IMR-90 (cell line): ENCODE data around the gene RNFT2. TPM values are rescaled to one million over a fixed set of nuclear protein-coding genes. Genes with fewer than 3 reads are reported as not detected.

Experiments
- ATAC-seq: fragments of 200-7000 bp; cut with Tn5 transposase; 2 replicates; pipeline ENCODE4 v1.9.1; 2020; ENCODE audit warnings: low read depth, mild to moderate bottlenecking, moderate library complexity
- BruUV-seq: library from RNA; stranded (reverse); fragments of 400-500 nt; replicated peaks from 2 replicates; lab custom pipeline; 2021; lab: Mats Ljungman, UMichigan
- CTCF ChIA-PET: fragments of 300-600 bp; formaldehyde crosslinking; extraction: SDS; loops from one replicate; lab custom pipeline; 2021; ENCODE audit warnings: antibody characterized with exemption; lab: Yijun Ruan, JAX
- POLR2A ChIA-PET: fragments of 300-600 bp; sonication (Branson Sonifier 250); formaldehyde crosslinking; loops from one replicate; lab custom pipeline; 2022; ENCODE audit warnings: antibody characterized with exemption; ENCODE audit not compliant: unreplicated experiment; lab: Charles Lee
- DNase-seq: peaks from one replicate; pipeline ENCODE4 v3.0.0; 2013
- H2AFZ ChIP-seq: replicated peaks from 2 replicates; pipeline ENCODE3; 2013; ENCODE audit warnings: low read length, mild to moderate bottlenecking; ENCODE audit not compliant: poor library complexity
- H2AK5ac ChIP-seq: 2 replicates; pipeline ENCODE4 v1.6.1; 2013; ENCODE audit warnings: low read depth, low read length, inconsistent platforms
- H2AK9ac ChIP-seq: replicated peaks from 2 replicates; pipeline ENCODE3; 2013; ENCODE audit warnings: mild to moderate bottlenecking, low read depth, low read length, moderate library complexity; ENCODE audit not compliant: poor library complexity
- H2BK120ac ChIP-seq: 2 replicates; pipeline ENCODE4 v1.6.1; 2013; ENCODE audit warnings: low read depth, low read length, inconsistent platforms
- H2BK15ac ChIP-seq: 3 replicates; pipeline ENCODE4 v1.6.1; 2013; ENCODE audit warnings: low read depth, low read length, inconsistent platforms
- H2BK20ac ChIP-seq: 2 replicates; pipeline ENCODE4 v1.6.1; 2013; ENCODE audit warnings: low read depth, mild to moderate bottlenecking, inconsistent platforms, low read length, moderate library complexity
- H2BK5ac ChIP-seq: 2 replicates; pipeline ENCODE4 v1.6.1; 2013; ENCODE audit warnings: mild to moderate bottlenecking, low read depth, low read length, inconsistent platforms; ENCODE audit not compliant: poor library complexity, severe bottlenecking
- H3K14ac ChIP-seq: replicated peaks from 2 replicates; pipeline ENCODE4 v1.6.1; 2013; ENCODE audit warnings: low read depth, low read length, inconsistent platforms
- H3K18ac ChIP-seq: 2 replicates; pipeline ENCODE4 v1.6.1; 2013; ENCODE audit warnings: low read depth, low read length, control low read depth
- H3K23ac ChIP-seq: 2 replicates; pipeline ENCODE4 v1.6.1; 2013; ENCODE audit warnings: low read depth, low read length, inconsistent platforms
- H3K27ac ChIP-seq: 2 replicates; pipeline ENCODE4 v1.5.1; 2013; ENCODE audit warnings: mild to moderate bottlenecking, control low read depth, low read length; ENCODE audit not compliant: insufficient read depth
- H3K27me3 ChIP-seq: 2 replicates; pipeline ENCODE4 v1.6.1; 2013; ENCODE audit warnings: low read length; ENCODE audit not compliant: control insufficient read depth, insufficient read depth
- H3K36me3 ChIP-seq: 2 replicates; pipeline ENCODE4 v1.6.1; 2013; ENCODE audit warnings: low read length, mixed read lengths; ENCODE audit not compliant: control insufficient read depth, insufficient read depth
- H3K4ac ChIP-seq: 2 replicates; pipeline ENCODE4 v1.6.1; 2013; ENCODE audit warnings: low read depth, low read length, inconsistent platforms
- H3K4me1 ChIP-seq: 2 replicates; pipeline ENCODE4 v1.6.1; 2013; ENCODE audit warnings: low read length, mixed read lengths; ENCODE audit not compliant: control insufficient read depth, insufficient read depth
- H3K4me2 ChIP-seq: 2 replicates; pipeline ENCODE4 v1.6.1; 2013; ENCODE audit warnings: low read depth, mild to moderate bottlenecking, control low read depth, low read length, moderate library complexity
- H3K4me3 ChIP-seq: 2 replicates; pipeline ENCODE4 v1.5.1; 2013; ENCODE audit warnings: low read depth, mild to moderate bottlenecking, control low read depth, low read length, moderate library complexity; ENCODE audit not compliant: insufficient read depth
- H3K56ac ChIP-seq: 2 replicates; pipeline ENCODE4 v1.6.1; 2013; ENCODE audit warnings: low read length, inconsistent platforms; ENCODE audit not compliant: insufficient read depth; ENCODE audit errors: extremely low read depth
- H3K79me1 ChIP-seq, 2 experiments: 2 replicates each; pipeline ENCODE4 v1.6.1; 2013; ENCODE audit warnings: low read length in 2 of 2, inconsistent platforms in 1 of 2, low read depth in 1 of 2
- H3K9ac ChIP-seq: 2 replicates; pipeline ENCODE4 v1.6.1; 2013; ENCODE audit warnings: low read depth, low read length, control low read depth
- H3K9me1 ChIP-seq: 2 replicates; pipeline ENCODE4 v1.6.1; 2013; ENCODE audit warnings: low read length, inconsistent platforms; ENCODE audit not compliant: insufficient read depth
- H3K9me3 ChIP-seq: 2 replicates; pipeline ENCODE4 v1.6.1; 2013; ENCODE audit warnings: low read length; ENCODE audit not compliant: control insufficient read depth, insufficient read depth
- H4K20me1 ChIP-seq: 2 replicates; pipeline ENCODE4 v1.6.1; 2013; ENCODE audit warnings: low read length, inconsistent platforms; ENCODE audit not compliant: insufficient read depth
- H4K5ac ChIP-seq: 2 replicates; pipeline ENCODE4 v1.6.1; 2013; ENCODE audit warnings: mild to moderate bottlenecking, low read depth, low read length, control low read depth
- H4K8ac ChIP-seq, 2 experiments: 2 replicates each; pipeline ENCODE4 v1.6.1; 2013; ENCODE audit warnings: low read depth in 2 of 2, low read length in 2 of 2, control low read depth in 1 of 2, inconsistent platforms in 1 of 2
- H4K91ac ChIP-seq: 2 replicates; pipeline ENCODE4 v1.6.1; 2013; ENCODE audit warnings: low read depth, low read length, inconsistent platforms; ENCODE audit not compliant: insufficient read depth
- FOS ChIP-seq: fragments of 150-350 bp; IDR thresholded peaks from 2 replicates; pipeline ENCODE4 v1.6.1; 2016; ENCODE audit warnings: low read depth, low read length
- WGBS, 2 experiments: methylation state at CpG; one replicate each; pipeline versions ENCODE4 v1.1.5 to v1.1.7; 2013; ENCODE audit warnings: missing lambda C conversion rate in 2 of 2; ENCODE audit not compliant: insufficient read length in 1 of 2; ENCODE audit errors: extremely low coverage in 2 of 2; 5-methylcytosine and 5-hydroxymethylcytosine counted together
- dilution Hi-C: fragments of 300-500 bp; cut with HindIII; formaldehyde crosslinking; loops from one replicate; pipeline ENCODE4 v1.14.3; 2018; ENCODE audit warnings: low sequenced_read_pairs; ENCODE audit not compliant: unreplicated experiment
- in situ Hi-C: fragments of 300-500 bp; cut with MboI; formaldehyde crosslinking; loops from 3 replicates; pipeline ENCODE4 v1.14.3; 2019; ENCODE audit warnings: low sequenced_read_pairs, inconsistent platforms, mixed read lengths
- intact Hi-C: fragments of 100-400 bp; cut with micrococcal nuclease; formaldehyde crosslinking; loops from 2 replicates; pipeline ENCODE4 v1.10.0; 2022
- polyA plus RNA-seq, 3 experiments: library from polyadenylated mRNA; depleted of rRNA; stranded (reverse); fragments of >200 nt; gene quantifications; 2 replicates each; pipeline ENCODE4 v1.2.3, GENCODE V29; 2012; ENCODE audit warnings: low replicate concordance in 1 of 3
- total RNA-seq: library from RNA; depleted of rRNA; stranded (reverse); fragments of >200 nt; gene quantifications from 2 replicates; pipeline ENCODE4 v1.2.3, GENCODE V29; 2012
- TF ChIP-seq, protein P1 (sequence below): conservative IDR thresholded peaks from 2 replicates; pipeline ENCODE4 v1.5.1; 2012; ENCODE audit warnings: mild to moderate bottlenecking, low read depth, low read length, improper control_type of control experiment

Gene RNFT2
- total and polyA plus RNA-seq, 2 of the 4 experiments (the other 2 are of a cell fraction) = 1.6 to 2.3 TPM

DNA sequence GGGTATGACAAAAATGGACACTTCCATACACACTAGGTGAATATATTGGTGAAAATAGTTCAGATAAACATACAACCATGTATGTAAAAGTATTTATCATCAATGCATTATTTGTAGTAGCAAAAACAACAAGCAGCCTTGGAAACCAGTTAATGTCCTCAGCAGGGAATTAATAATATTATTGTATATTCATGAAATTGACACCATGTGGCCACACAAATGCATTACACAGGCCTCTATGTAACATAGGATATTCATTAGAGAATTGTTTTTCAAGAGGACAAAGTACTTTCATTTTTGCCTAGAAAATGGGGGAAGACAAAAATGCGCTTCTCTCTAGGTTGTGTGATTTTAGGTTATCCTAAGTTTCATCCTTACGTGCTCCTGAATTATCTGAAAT is 24.6 kb upstream of the RNFT2 start:
- WGBS, 2 experiments = no CpG with 5 or more reads among the region's 2 CpGs
- no TSS peak for BruUV-seq
- Histone ChIP-seq H4K91ac (no peak overlapping the region), H3K79me1 (peaks cover 6 to 16% of the 10 kb centered on the region in 2 experiments), H3K4me2 (no peak overlapping the region), H2BK15ac (no peak overlapping the region), H4K20me1 (peaks cover 7% of the 10 kb centered on the region; the same call in 1 of the 2 replicates), H3K36me3 (peaks cover 4% of the 10 kb centered on the region), H3K23ac (no peak overlapping the region), H2BK120ac (no peak overlapping the region), H4K8ac (no peak overlapping the region), H3K27me3 (no peaks in the 10 kb centered on the region; the same call in 1 of the 2 replicates), H3K9me3 (no peaks in the 10 kb centered on the region), H3K9me1 (no peaks in the 10 kb centered on the region), H3K4ac (no peak overlapping the region), H2BK5ac (no peak overlapping the region), H3K9ac (no peak overlapping the region), H2BK20ac (no peak overlapping the region), H2AFZ (no peak overlapping the region), H2AK9ac (no peak overlapping the region), H3K4me1 (peaks cover 3% of the 10 kb centered on the region; the same call in 1 of the 2 replicates), H4K5ac (no peak overlapping the region), H3K4me3 (no peak overlapping the region), H3K14ac (no peak overlapping the region), H3K56ac (no peak overlapping the region), H3K18ac (no peak overlapping the region), H2AK5ac (no peak overlapping the region), H3K27ac (no peak overlapping the region)
- no peak for ATAC-seq
- intact Hi-C loops (no loop called here), dilution Hi-C loops (no loop called here), in situ Hi-C loops (no loop called here)
- TF ChIP-seq, protein P1, sequence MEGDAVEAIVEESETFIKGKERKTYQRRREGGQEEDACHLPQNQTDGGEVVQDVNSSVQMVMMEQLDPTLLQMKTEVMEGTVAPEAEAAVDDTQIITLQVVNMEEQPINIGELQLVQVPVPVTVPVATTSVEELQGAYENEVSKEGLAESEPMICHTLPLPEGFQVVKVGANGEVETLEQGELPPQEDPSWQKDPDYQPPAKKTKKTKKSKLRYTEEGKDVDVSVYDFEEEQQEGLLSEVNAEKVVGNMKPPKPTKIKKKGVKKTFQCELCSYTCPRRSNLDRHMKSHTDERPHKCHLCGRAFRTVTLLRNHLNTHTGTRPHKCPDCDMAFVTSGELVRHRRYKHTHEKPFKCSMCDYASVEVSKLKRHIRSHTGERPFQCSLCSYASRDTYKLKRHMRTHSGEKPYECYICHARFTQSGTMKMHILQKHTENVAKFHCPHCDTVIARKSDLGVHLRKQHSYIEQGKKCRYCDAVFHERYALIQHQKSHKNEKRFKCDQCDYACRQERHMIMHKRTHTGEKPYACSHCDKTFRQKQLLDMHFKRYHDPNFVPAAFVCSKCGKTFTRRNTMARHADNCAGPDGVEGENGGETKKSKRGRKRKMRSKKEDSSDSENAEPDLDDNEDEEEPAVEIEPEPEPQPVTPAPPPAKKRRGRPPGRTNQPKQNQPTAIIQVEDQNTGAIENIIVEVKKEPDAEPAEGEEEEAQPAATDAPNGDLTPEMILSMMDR = peak; percentile 7; the same call in 1 of the 2 replicates
- no peak for TF ChIP-seq FOS
- POLR2A ChIA-PET = no interaction called here
- DNase-seq = no peak
- CTCF ChIA-PET = no interaction called here
